MM.1S (cell line): ENCODE measurements around the gene LHX5.

Experiments used
- EZH2 ChIP-seq: fragments of 300-600 bp; sonication (generic); optimal IDR thresholded peaks from 2 replicates; pipeline ENCODE3; 2017; ENCODE audit warnings: low read depth, mild to moderate bottlenecking, antibody characterized with exemption, low read length, mixed read lengths
- EZH2phosphoT487 ChIP-seq: fragments of 300-600 bp; sonication (generic); IDR thresholded peaks from 2 replicates; pipeline ENCODE4 v1.6.1; 2018; ENCODE audit warnings: antibody characterized with exemption, low read length
- TF ChIP-seq, protein P1 (sequence below): fragments of 300-600 bp; sonication (generic); IDR thresholded peaks from 2 replicates; pipeline ENCODE4 v1.5.1; 2016; ENCODE audit warnings: antibody characterized with exemption, low read length, mixed read lengths

- TF ChIP-seq, protein P1, sequence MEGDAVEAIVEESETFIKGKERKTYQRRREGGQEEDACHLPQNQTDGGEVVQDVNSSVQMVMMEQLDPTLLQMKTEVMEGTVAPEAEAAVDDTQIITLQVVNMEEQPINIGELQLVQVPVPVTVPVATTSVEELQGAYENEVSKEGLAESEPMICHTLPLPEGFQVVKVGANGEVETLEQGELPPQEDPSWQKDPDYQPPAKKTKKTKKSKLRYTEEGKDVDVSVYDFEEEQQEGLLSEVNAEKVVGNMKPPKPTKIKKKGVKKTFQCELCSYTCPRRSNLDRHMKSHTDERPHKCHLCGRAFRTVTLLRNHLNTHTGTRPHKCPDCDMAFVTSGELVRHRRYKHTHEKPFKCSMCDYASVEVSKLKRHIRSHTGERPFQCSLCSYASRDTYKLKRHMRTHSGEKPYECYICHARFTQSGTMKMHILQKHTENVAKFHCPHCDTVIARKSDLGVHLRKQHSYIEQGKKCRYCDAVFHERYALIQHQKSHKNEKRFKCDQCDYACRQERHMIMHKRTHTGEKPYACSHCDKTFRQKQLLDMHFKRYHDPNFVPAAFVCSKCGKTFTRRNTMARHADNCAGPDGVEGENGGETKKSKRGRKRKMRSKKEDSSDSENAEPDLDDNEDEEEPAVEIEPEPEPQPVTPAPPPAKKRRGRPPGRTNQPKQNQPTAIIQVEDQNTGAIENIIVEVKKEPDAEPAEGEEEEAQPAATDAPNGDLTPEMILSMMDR, result no peak
- TF ChIP-seq EZH2, result no peak
- no peak for TF ChIP-seq EZH2phosphoT487
These were observed 13.7 kb upstream of the LHX5 start for GRCh38 chr12:113485330-113485729.
